HT-29 (cell line): ENCODE data around the gene GRM5. TPM values are rescaled to one million over a fixed set of nuclear protein-coding genes. Genes with fewer than 3 reads are reported as not detected.
"Not testable (repeated sequence)": the region's sequence is repeated elsewhere in the genome, so short reads cannot be mapped to it uniquely, and the experiment has no call there.

Experiments used
- DNase-seq: peaks from one replicate; pipeline ENCODE4 v3.0.0-alpha.2; 2015; ENCODE audit warnings: low spot score
- total RNA-seq: library from RNA; depleted of rRNA; stranded (reverse); fragments of >200 nt; shearing (Covaris generic); gene quantifications from 2 replicates; pipeline ENCODE4 v1.2.3, GENCODE V29; 2014; rRNA removed

The GRM5 gene
- not detected in 2 replicates for total RNA-seq

DNA sequence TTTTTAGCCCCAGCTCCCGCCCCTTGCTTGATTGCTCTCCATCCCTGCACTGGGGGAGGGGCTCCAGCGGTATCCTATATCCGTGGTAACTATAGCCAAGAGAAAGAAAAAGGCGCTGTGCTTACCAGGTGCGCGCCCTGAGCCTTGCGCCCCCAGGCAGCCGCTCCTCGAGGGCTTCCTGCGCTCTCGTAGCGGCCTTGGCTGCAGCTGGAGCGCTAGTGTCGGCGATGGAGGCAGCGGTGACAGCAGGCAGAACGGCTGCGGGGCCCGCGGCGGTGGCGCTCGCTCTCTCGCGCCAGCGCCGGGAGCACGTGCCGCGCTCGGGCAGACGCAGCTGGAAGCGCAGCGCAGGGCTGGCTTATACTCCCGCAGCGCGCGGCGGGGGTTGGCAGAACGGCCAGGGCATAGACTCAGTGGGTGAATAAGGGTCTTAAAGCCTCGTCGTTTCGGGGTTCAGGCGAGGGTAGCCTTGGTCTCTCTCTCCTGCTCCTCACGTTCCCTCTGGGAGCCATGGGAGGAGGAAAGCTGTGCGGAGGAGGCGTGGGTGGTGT is at the start of gene GRM5:
Gene GRM5 (minus strand): TSS at position 332 of the 551 bp plus-strand sequence. CDS start 18,110 bp downstream, outside the sequence.
- DNase-seq, result not testable (repeated sequence)

DNA sequence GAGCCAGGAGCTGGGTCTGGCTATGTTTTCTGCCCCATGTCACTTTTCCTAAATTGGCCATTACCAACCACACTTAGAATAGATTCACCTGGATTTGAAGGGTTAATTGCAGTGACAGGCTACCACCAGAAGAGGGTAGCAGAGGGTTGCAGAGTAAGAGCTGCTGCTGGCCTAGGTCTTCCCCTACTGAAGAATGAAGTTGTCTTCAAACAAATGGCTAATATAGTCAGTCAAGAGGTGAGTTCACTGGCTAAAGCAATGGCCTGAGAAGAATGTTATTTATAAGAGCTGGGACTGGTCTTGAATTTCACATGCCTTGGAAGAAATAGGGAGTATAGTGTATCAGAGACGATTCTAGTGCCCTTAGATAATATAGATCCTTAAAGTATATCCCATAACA is 32.2 kb upstream of the GRM5 start:
- DNase-seq, result peak; percentile 53

GRCh38 chr11:89093806-89094205 is 28.0 kb upstream of the GRM5 start:
- not testable (repeated sequence) for DNase-seq

DNA sequence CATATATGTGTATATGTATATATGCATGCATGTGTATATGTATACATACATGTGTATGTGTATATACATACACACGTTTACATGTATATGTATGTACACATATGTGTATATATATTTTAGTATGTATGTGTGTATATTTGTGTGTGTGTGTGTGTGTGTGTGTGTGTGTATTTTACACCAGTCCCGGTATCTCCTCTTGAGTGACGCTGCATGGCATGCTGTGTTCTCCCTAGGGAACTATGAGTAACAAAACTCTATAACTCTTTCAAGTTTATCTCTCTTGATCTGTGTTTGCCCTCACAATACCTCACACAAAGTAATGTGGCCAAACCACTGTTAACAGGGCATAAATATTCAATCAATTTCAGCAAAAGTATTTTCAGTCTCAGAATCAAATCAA is 19.2 kb upstream of the GRM5 start:
- not testable (repeated sequence) for DNase-seq

- DNase-seq, result not testable (repeated sequence)
Measured at GRCh38 chr11:89070911-89071310, 5.1 kb upstream of the GRM5 start.

DNA sequence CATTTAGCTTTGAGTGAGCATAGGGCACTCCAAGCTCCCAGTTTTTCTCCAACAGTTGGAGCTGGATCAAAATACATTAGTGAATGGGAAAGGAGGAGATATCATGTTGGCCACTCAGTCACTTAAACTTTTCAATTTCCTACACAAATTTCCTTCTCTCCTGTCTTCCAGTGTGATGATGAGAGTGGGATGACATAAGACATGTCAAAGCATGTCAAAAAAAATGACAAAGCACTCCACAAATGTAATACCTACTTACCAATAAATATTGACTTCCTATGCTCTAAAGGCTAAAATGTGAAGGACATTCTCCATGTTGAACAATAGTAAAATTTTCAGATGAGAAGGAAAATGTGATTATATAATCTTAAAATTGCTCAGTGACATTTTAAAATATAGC is 1.5 kb upstream of the GRM5 start:
- DNase-seq, result no peak

- DNase-seq, result no peak
Measured at GRCh38 chr11:89065066-89065465, 716 bp downstream of the GRM5 start.

DNA sequence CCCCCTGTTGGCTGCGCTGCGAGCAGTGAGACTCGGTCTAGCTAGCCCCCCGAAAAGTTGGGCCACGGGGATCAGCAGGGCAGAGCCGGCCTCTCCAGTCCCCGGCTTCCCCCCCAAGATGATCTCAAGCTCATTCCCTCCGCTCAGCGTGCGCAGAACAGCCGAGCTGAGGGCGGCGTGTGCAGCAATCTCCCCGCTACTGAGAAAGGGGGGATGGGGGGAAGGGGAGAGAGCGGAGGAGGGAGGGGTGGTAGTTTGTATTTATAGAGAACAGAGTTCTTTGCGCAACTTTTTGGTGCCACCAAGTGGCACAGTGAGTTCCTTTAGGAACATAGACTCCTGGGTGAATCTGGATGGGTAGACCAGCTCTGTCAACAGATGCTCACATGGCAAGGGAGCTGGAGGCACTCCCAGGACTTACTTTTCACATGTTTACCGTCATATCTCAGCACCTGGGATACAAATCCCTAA is 2.3 kb downstream of the GRM5 start:
- DNase-seq, result not testable (repeated sequence)

DNA sequence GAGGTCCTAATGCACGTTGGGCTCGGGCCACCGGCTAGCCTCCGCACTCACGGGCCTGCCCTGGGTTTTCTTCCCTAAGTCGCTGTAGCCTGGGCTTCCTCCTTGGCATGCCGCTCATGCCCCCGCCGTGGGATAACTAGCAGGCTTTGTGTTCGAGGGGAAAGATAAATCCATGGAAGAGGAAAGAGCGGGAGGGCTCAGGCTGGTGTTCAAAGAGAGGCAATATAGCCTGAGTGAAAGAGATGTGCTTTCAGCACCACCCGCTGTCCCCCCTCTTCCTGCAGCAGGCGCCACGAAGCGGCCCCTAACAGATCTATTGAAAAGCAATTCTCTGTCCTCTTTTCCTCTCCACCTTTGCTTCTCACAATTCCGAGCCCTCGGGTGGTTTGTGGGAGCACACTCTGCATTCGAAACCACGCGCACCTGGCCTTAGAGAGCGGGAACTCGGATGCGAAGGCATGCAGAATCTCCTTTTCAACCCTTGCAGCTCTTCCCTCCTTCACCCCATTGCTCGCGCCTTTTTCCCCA is 2.9 kb downstream of the GRM5 start:
- not testable (repeated sequence) for DNase-seq

DNA sequence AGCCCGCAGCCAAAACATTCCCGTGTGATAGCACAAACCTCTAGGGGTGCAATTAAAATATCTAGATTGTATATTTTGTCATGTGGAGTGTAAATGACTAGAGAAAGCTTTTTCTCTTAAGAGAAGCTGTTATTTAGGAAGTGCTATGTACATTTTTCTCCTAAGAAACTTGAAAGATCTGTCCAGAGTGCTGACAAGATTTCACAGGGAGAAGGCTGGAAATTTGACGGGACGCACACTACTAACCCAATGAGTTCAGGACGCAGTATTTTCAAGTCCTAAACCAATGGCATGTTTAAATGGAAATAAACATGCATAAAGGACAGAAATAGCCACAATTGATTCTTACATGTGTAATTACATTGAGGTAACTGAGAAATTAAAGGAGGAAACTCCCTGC is 3.9 kb downstream of the GRM5 start:
- not testable (repeated sequence) for DNase-seq

- DNase-seq, result not testable (repeated sequence)
Measured at GRCh38 chr11:89057406-89057805, 8.4 kb downstream of the GRM5 start.

- no peak for DNase-seq
Measured at GRCh38 chr11:89052220-89052619, 13.6 kb downstream of the GRM5 start.

DNA sequence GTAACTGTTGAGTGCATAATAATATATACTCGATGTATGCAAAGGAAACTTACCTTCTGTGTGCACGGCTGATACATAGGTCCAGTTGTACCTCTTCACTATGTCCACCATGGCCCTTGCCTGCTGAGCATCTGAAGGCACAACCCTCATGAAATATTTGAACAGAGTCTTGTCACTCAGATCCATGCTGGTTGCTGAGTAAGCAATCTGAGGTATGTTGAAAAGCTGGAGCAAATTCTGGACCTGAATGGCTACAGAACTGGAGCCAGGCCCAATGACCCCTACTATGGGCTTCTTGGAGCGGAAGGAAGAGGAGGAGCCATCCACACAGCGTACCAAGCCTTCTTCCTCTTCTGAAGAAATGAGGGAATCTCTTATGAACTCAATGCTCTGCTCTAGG is 18.6 kb downstream of the GRM5 start:
- not testable (repeated sequence) for DNase-seq

DNA sequence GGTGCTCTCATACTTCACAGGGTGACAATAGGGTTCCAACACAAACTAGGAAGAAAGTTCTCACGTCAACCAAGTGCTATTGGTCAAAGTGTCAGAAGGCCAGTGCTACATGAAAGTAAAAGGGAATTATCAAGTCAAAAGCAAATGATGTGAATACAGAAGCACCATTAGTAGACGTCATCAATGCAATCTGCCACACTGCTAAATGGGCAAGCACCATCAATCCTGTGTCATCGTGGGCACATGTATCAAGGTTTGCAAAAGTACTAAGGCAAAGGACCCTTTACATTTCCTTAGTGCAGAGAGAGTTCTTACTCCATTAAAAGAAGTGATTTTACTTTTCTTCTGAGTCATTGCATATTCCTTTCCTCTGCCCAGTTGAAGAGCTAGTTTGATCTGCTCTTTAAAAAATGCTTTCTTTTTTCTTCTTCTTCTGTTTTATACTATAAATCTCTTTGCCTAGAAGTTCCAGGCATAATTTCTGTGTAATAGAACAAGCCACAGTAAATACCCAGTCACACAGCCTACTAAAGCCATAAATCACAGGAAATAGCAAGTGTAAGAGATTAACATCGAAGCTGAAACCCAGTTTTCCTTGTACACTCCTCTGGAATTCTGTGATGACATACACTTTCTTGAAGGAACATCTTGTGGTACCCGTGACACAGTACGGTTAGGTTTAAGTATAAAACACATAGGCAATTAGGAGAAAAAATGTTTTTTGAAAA is 21.8 kb downstream of the GRM5 start:
- DNase-seq, result not testable (repeated sequence)

DNA sequence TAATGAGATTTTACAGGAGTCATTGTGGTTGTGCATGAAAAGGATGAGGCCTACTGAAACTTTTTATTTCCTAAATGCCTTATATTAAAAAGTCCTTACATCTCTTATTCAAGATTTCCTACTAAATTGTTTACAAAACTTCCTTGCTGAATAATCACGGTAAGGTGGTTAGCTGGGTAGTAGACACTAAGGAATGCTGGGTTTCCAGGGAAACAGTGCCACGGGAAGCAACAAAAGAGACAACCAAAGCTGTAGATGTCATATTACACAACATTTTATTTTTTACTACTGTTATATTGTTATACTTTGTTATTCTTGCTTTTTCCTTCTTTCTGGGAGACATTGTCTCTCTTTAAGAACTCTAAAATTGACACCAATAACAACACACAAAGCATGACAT is 36.1 kb downstream of the GRM5 start:
- DNase-seq, result not testable (repeated sequence)

DNA sequence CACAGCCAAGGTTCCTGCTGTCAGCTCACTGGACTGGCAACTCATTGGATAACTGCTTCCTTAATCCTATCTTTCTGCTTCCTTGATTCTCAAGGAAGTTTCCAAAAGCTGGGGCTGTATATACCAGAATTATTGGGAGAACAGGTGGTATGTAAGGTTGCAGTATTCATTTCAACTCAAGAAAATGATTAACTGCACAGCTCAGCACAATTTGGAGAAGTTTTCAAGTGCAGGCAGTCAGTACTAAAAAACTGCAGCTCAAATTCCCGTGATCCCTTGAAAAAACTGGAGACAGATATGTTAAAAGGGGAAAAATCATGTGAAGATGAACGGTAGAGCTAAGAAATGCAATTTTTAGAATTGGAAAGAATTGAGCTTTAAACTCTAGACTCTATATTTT is 44.4 kb downstream of the GRM5 start:
- no peak for DNase-seq

DNA sequence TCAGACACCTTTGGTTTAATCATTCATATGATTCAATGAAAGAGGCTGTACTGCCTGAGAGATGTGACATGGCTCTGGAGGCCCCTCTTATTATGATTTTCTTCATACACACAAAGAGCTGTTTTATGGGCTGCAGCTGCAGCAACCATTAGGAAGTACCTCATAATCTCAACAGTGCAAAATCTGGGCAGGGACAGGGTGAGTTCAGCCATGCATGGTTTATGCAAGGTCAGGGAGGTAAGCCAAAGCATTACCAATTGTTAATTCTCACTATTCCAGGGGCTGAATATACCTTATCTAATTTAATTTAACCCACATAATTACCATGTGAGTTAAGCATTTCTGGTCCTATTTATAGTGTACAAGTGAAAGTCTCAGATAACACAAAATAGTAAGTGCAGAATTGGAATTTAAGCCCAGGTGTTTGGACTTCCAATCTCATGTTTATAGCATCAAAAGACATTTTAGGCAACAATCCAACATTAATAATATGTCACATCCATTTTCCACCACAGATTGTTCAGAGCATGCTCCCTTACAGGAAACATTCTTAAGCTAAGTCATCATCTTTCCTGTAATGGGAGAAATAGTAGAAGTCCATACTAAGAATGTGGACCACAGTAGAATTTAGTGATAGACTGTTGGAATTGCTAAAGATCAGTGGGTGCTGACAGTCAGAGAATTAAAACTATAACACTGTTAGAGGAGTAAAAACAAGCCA is 45.8 kb downstream of the GRM5 start:
- DNase-seq, result not testable (repeated sequence)

DNA sequence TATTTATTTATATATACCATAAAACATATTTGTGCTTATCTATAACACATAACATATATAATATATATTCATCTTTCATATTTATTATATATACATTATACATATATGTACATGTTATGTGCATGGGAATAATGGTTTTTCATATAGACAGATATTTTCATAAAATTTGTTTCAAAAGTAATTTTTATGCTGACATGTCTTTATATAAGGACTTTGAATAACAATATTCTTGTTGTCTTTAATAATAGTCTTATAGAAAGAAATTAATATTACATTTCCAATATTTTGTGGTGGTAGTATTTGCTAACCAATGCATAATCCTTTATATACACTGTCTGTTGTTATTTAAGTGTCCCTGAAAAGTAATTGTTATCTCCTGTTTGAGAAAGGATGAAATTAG is 49.6 kb downstream of the GRM5 start:
- no peak for DNase-seq

GRCh38 chr11:89015614-89016013 is 50.2 kb downstream of the GRM5 start:
- no peak for DNase-seq

DNA sequence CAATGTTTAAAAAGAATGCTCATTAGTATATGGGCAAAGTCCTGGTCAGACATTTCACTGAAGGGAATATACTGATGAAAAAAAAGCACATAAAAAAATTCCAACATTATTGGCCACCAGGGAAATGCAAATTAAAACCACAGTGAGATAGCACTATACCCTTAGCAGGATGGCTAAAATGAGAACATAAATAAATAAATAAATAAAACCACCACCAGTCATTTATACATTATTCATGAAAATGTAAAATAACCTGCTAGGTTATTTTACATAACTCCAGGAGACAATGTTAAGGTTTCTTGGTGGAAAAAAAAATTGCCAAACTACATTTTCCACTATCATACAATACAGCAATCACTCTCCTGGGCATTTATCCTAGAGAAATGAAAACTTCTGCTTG is 64.9 kb downstream of the GRM5 start:
- DNase-seq, result not testable (repeated sequence)

DNA sequence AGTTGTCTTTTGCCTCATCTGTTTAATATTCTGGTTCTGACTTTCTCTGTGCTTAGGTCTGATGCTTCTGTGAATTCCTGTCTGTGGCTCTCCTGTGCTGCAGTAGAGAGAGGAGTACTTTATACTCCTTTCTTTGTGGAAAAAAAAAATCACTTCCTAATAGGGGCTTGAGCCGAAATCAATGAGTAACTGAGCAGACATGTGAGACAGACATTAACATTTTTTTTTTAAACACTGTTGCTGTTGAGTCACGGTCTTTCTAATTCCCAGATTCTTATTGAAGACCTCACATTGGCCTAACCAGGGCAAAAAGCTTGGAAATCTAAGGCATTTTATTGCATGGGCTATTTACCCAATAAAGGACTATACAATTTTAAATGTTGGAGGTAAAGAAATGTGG is 86.1 kb downstream of the GRM5 start:
- DNase-seq, result no peak

DNA sequence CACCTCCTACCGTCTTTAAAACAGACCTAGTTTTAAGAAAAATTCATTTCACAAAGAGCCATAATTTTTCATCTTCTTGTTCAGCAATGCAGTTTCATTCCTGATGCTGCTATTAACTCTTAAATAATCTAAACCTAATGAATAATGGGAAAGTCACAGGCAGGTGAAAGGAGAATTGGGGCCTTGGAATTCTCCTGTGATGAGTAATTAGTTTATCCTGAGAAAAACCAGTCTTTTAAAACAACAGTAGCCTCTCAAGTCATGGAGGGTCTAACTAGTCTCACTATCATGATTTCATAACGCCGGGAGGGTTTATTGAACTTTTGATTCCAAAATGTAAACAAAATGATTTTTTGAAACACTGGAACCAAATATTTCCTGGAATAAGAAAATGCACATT is 86.8 kb downstream of the GRM5 start:
- DNase-seq, result not testable (repeated sequence)
